CD14-positive monocyte (primary cell): ENCODE data around the gene DOCK10. TPM values are rescaled to one million over a fixed set of nuclear protein-coding genes. Genes with fewer than 3 reads are reported as not detected.
A peak's percentile ranks its signal among the peaks of the same experiment; 100 is the strongest.

ENCODE experiments used
- DNase-seq, 3 donors: peaks; one replicate each; pipeline ENCODE4 v3.0.0-alpha.2; 2011 to 2022
- H2AFZ ChIP-seq: 2 replicates; pipeline ENCODE4 v1.6.0; 2012; ENCODE audit warnings: mild to moderate bottlenecking, low read depth, low read length, inconsistent platforms; ENCODE audit not compliant: insufficient read depth, poor library complexity, severe bottlenecking
- H3K27ac ChIP-seq, 2 donors: 1 replicate in 1 of 2; 2 replicates in 1 of 2; pipeline ENCODE4 v1.5.1; 2012 to 2013; ENCODE audit warnings: low read length in 2 of 2, control low read depth in 1 of 2, inconsistent platforms in 1 of 2, low read depth in 1 of 2, mild to moderate bottlenecking in 1 of 2
- H3K27me3 ChIP-seq, 2 donors: one replicate each; pipeline versions ENCODE4 v1.6.0 to v1.6.1; 2011 to 2013; ENCODE audit warnings: low read length in 2 of 2; ENCODE audit not compliant: control insufficient read depth in 2 of 2, insufficient read depth in 2 of 2
- H3K36me3 ChIP-seq, 2 donors: replicated peaks in 1 of 2; 1 replicate in 1 of 2; 2 replicates in 1 of 2; pipeline versions ENCODE4 v1.5.1 to v1.6.1; 2012 to 2013; ENCODE audit warnings: low read length in 2 of 2, control low read depth in 1 of 2, inconsistent platforms in 1 of 2, mild to moderate bottlenecking in 1 of 2; ENCODE audit not compliant: insufficient read depth in 2 of 2, control insufficient read depth in 1 of 2
- H3K4me1 ChIP-seq, 2 donors: 1 replicate in 1 of 2; 2 replicates in 1 of 2; pipeline versions ENCODE4 v1.5.1 to v1.6.1; 2012 to 2013; ENCODE audit warnings: low read length in 2 of 2, control low read depth in 1 of 2, inconsistent platforms in 1 of 2, mild to moderate bottlenecking in 1 of 2, moderate library complexity in 1 of 2; ENCODE audit not compliant: insufficient read depth in 2 of 2, control insufficient read depth in 1 of 2
- H3K4me2 ChIP-seq: replicated peaks from 2 replicates; pipeline ENCODE3; 2012; ENCODE audit warnings: low read length, moderate library complexity, mild to moderate bottlenecking; ENCODE audit not compliant: poor library complexity, severe bottlenecking; ENCODE audit errors: extremely low read depth
- H3K4me3 ChIP-seq, 3 experiments: fragments of 200-600 bp in 1 of 3; sonication (generic) in 1 of 3; replicated peaks in 1 of 3; 1 replicate in 2 of 3; 2 replicates in 1 of 3; pipeline ENCODE4 v1.5.1; 2011 to 2013; ENCODE audit warnings: low read length in 3 of 3, mild to moderate bottlenecking in 3 of 3, control low read depth in 2 of 3, low read depth in 2 of 3, inconsistent platforms in 1 of 3, moderate library complexity in 1 of 3
- H3K79me2 ChIP-seq: 2 replicates; pipeline ENCODE4 v1.6.0; 2012; ENCODE audit warnings: mild to moderate bottlenecking, control low read depth, inconsistent platforms, low read length, moderate library complexity; ENCODE audit not compliant: insufficient read depth
- H3K9ac ChIP-seq: 2 replicates; pipeline ENCODE4 v1.6.0; 2017; ENCODE audit warnings: low read length, mild to moderate bottlenecking; ENCODE audit not compliant: insufficient read depth, poor library complexity, severe bottlenecking
- H3K9me3 ChIP-seq, 2 donors: replicated peaks in 1 of 2; 1 replicate in 1 of 2; 2 replicates in 1 of 2; pipeline versions ENCODE4 v1.5.1 to v1.6.1; 2012 to 2013; ENCODE audit warnings: low read length in 2 of 2, control low read depth in 1 of 2; ENCODE audit not compliant: control insufficient read depth in 1 of 2, insufficient read depth in 1 of 2
- H4K20me1 ChIP-seq: 2 replicates; pipeline ENCODE4 v1.6.0; 2012; ENCODE audit warnings: mild to moderate bottlenecking, low read length, control low read depth, moderate library complexity; ENCODE audit not compliant: insufficient read depth
- H3K27ac Mint-ChIP-seq, 7 donors: one replicate each; pipeline ENCODE4 v1.8.0; 2020; ENCODE audit warnings: mild to moderate bottlenecking in 7 of 7, mixed read lengths in 7 of 7, moderate library complexity in 6 of 7, inconsistent platforms in 2 of 7
- H3K27me3 Mint-ChIP-seq, 3 donors: one replicate each; pipeline ENCODE4 v1.8.0; 2021 to 2022; ENCODE audit warnings: low read depth in 3 of 3, mild to moderate bottlenecking in 3 of 3, mixed read lengths in 3 of 3, moderate library complexity in 3 of 3, inconsistent platforms in 1 of 3
- H3K36me3 Mint-ChIP-seq, 2 donors: one replicate each; pipeline ENCODE4 v1.8.0; 2020; ENCODE audit warnings: mixed read lengths in 2 of 2, inconsistent platforms in 1 of 2, mild to moderate bottlenecking in 1 of 2
- H3K4me1 Mint-ChIP-seq: one replicate; pipeline ENCODE4 v1.8.0; 2020; ENCODE audit warnings: mild to moderate bottlenecking, mixed read lengths
- H3K4me3 Mint-ChIP-seq, 2 donors: one replicate each; pipeline ENCODE4 v1.8.0; 2020; ENCODE audit warnings: mild to moderate bottlenecking in 2 of 2, mixed read lengths in 2 of 2, moderate library complexity in 1 of 2
- H3K9me3 Mint-ChIP-seq, 7 donors: one replicate each; pipeline ENCODE4 v1.8.0; 2020 to 2022; ENCODE audit warnings: mixed read lengths in 7 of 7, mild to moderate bottlenecking in 6 of 7, moderate library complexity in 6 of 7, inconsistent platforms in 2 of 7
- CTCF ChIP-seq: fragments of 200-600 bp; IDR thresholded peaks from one replicate; pipeline ENCODE4 v1.8.0; 2022; ENCODE audit warnings: antibody characterized with exemption, mild to moderate bottlenecking
- WGBS: methylation state at CpG from one replicate; pipeline ENCODE4 v1.1.5; 2013; ENCODE audit warnings: missing lambda C conversion rate; ENCODE audit not compliant: insufficient coverage; 5-methylcytosine and 5-hydroxymethylcytosine counted together
- intact Hi-C, 2 donors: fragments of 100-400 bp; cut with micrococcal nuclease; formaldehyde crosslinking; loops; one replicate each; pipeline versions ENCODE4 v1.15.0 to v1.15.1; 2023
- polyA plus RNA-seq, 3 donors: library from polyadenylated mRNA; depleted of rRNA in 1 of 3; unstranded in 2 of 3; stranded (reverse) in 1 of 3; fragments of 300-500 nt in 2 of 3; fragments of >200 nt in 1 of 3; fragmentation: Illumina TruSeq in 2 of 3; gene quantifications; 1 replicate in 2 of 3; 2 replicates in 1 of 3; pipeline ENCODE4 v1.2.3, GENCODE V29; 2012 to 2021

The DOCK10 gene
- polyA plus RNA-seq, 3 donors = 9.5 to 30.9 (median 16.5) TPM

GRCh38 chr2:224847961-224848850, 194.1 kb downstream of the DOCK10 start:
- no peak overlapping the region for H3K9ac ChIP-seq

GRCh38 chr2:224847381-224847780, 194.9 kb downstream of the DOCK10 start:
- intact Hi-C loops = no loop called here

More at GRCh38 chr2:224847961-224848850, 194.1 kb downstream of the DOCK10 start:
- Mint-ChIP-seq H3K27ac (peak overlapping the region in 3 of 7 donors; percentile 0 to 62 (median 37)), H3K9me3 (peaks cover 0 to 1% (median 0%) of the 10 kb centered on the region in 7 donors), H3K4me3 (no peak overlapping the region), H3K4me1 (peaks cover 9% of the 10 kb centered on the region), H3K27me3 (no peaks in the 10 kb centered on the region), H3K36me3 (peaks cover 79 to 91% of the 10 kb centered on the region in 2 donors)
- DNase-seq = no peak
- Histone ChIP-seq H3K9me3 (no peaks in the 10 kb centered on the region), H3K36me3 (peaks cover 77 to 91% of the 10 kb centered on the region in 2 donors), H3K4me2 (no peak overlapping the region), H3K4me1 (peaks cover 0 to 3% of the 10 kb centered on the region in 2 donors), H3K27me3 (no peaks in the 10 kb centered on the region), H4K20me1 (no peaks in the 10 kb centered on the region), H2AFZ (no peak overlapping the region), H3K4me3 (no peak overlapping the region), H3K27ac (peak overlapping the region in 1 of 2 donors; percentile 3), H3K79me2 (no peaks in the 10 kb centered on the region)
- intact Hi-C loops = no loop called here
- 100% methylated on average over 1 of the region's 7 CpGs for WGBS
- TF ChIP-seq CTCF = no peak

More at GRCh38 chr2:224847381-224847780, 194.9 kb downstream of the DOCK10 start:
- Mint-ChIP-seq H3K27ac (peak overlapping the region in 1 of 7 donors; percentile 39), H3K4me1 (peaks cover 3% of the 10 kb centered on the region), H3K4me3 (no peak overlapping the region), H3K36me3 (peaks cover 86 to 99% of the 10 kb centered on the region in 2 donors), H3K9me3 (peaks cover 0 to 1% (median 0%) of the 10 kb centered on the region in 7 donors), H3K27me3 (no peaks in the 10 kb centered on the region)
- peak overlapping the region in 1 of 2 donors; percentile 46 for H3K27ac ChIP-seq
- H2AFZ ChIP-seq = no peak overlapping the region
- H3K4me2 ChIP-seq = no peak overlapping the region
- WGBS = 83% methylated on average over 2 of the region's 2 CpGs
- H3K4me1 ChIP-seq = peaks cover 0 to 3% of the 10 kb centered on the region in 2 donors
- no peak for DNase-seq
- H3K9ac ChIP-seq = no peak overlapping the region
- no peaks in the 10 kb centered on the region for H3K79me2 ChIP-seq
- H3K9me3 ChIP-seq = no peaks in the 10 kb centered on the region
- H3K36me3 ChIP-seq = peaks cover 85 to 100% of the 10 kb centered on the region in 2 donors
- no peak for TF ChIP-seq CTCF
- no peaks in the 10 kb centered on the region for H4K20me1 ChIP-seq
- no peaks in the 10 kb centered on the region for H3K27me3 ChIP-seq
- H3K4me3 ChIP-seq = no peak overlapping the region
